Embryonic facial prominence (tissue), 1 donor: ENCODE results near the gene GSTCD.

Experiments
- DNase-seq: peaks from one replicate; pipeline ENCODE4 v3.0.0-alpha.2; 2016; ENCODE audit errors: extremely low spot score

GSTCD gene

GRCh38 chr4:105894660-105895582, 186.3 kb downstream of the GSTCD start, which contains the start of gene NPNT:
NPNT (plus strand) TSS chr4:105895471; CDS start chr4:105895653, 182 bp downstream.
- DNase-seq: no peak

- DNase-seq: no peak
Measured at GRCh38 chr4:105895583-105896460, 187.2 kb downstream of the GSTCD start.

GRCh38 chr4:105896461-105896942, 187.9 kb downstream of the GSTCD start:
- no peak for DNase-seq
